Endometrium (tissue), 2 donors: ENCODE results near the gene PNPLA8.

Experiments used
- FAIRE-seq: peaks from 2 replicates; lab custom pipeline; 2012; peaks lifted over from hg19 to GRCh38; lab: Jason Lieb, UNC
- donor health status: control.
- donor health status: control.

Gene PNPLA8

GRCh38 chr7:108441392-108441955 lies 84.5 kb downstream of the PNPLA8 start:
- FAIRE-seq: no peak

- FAIRE-seq: no peak
Observed at GRCh38 chr7:108440613-108441012, 85.3 kb downstream of the PNPLA8 start.

- FAIRE-seq: no peak
Observed at GRCh38 chr7:108436906-108437305, 89.0 kb downstream of the PNPLA8 start.

GRCh38 chr7:108434010-108434409 lies 91.9 kb downstream of the PNPLA8 start:
- no peak for FAIRE-seq

GRCh38 chr7:108431099-108431498 lies 94.8 kb downstream of the PNPLA8 start:
- no peak for FAIRE-seq

GRCh38 chr7:108430664-108431063 lies 95.3 kb downstream of the PNPLA8 start:
- FAIRE-seq: no peak

GRCh38 chr7:108427766-108428165 lies 98.2 kb downstream of the PNPLA8 start:
- FAIRE-seq: no peak

GRCh38 chr7:108425714-108426275 lies 100.1 kb downstream of the PNPLA8 start:
- no peak for FAIRE-seq

GRCh38 chr7:108424013-108424412 lies 101.9 kb downstream of the PNPLA8 start:
- FAIRE-seq: no peak

- FAIRE-seq: no peak
Observed at GRCh38 chr7:108423089-108423989, 102.6 kb downstream of the PNPLA8 start.

GRCh38 chr7:108421720-108422331 lies 104.1 kb downstream of the PNPLA8 start:
- no peak for FAIRE-seq
